ENCODE results near the gene CFP. TPM values are rescaled to one million over a fixed set of nuclear protein-coding genes. Genes with fewer than 3 reads are reported as not detected.

The CFP gene
- total RNA-seq, 2 donors from 2014 or later = 0.09 to 2.9 TPM

DNA sequence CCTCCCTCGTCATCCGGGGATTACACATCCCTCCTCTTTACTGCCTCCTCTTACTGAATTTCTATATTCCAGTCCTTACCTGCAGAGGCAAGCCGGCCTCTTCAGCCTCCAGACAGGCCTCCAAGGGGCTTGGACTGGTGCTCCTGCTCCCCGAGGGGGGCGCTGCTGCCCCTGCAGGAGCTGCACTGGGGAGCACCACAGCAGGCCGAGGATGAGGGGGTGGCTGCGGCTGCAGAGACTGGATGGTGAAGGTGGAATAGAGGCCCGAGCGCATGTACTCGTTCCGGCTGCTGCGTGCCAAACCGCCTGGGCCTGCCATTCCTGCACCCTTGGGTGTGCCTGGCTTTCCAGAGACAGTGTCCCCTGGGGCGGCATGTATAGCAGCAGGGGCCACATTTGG lies 9.1 kb upstream of the CFP start:
- no peak for DNase-seq (ENCODE audit: low spot score)
- Histone ChIP-seq H3K4me3 (no peak overlapping the region), H3K4me1 (replicated peaks) (no peaks in the 10 kb centered on the region), H3K36me3 (no peaks in the 10 kb centered on the region), H3K27ac (no peak overlapping the region), H3K27me3 (replicated peaks; ENCODE audit: insufficient read depth) (no peaks in the 10 kb centered on the region), H3K9me3 (no peaks in the 10 kb centered on the region)
- intact Hi-C loops (cut with DNase I) = no loop called here
- TF ChIP-seq CTCF (IDR thresholded peaks at IDR 0.05) (no peak), POLR2A (IDR thresholded peaks at IDR 0.05) (no peak), POLR2AphosphoS5 (IDR thresholded peaks at IDR 0.05) (no peak)
- 92% methylated on average over 14 of the region's 14 CpGs for WGBS

- 44% methylated on average over 18 of the region's 31 CpGs for WGBS
- H3K36me3 ChIP-seq = no peaks in the 10 kb centered on the region
- H3K4me3 ChIP-seq = no peak overlapping the region
- TF ChIP-seq POLR2AphosphoS5 (IDR thresholded peaks at IDR 0.05) (no peak), CTCF (IDR thresholded peaks at IDR 0.05) (no peak), POLR2A (IDR thresholded peaks at IDR 0.05) (no peak)
- no peaks in the 10 kb centered on the region for H3K4me1 ChIP-seq (replicated peaks)
- DNase-seq (ENCODE audit: low spot score) = no peak
- intact Hi-C loops (cut with DNase I) = no loop called here
- no peaks in the 10 kb centered on the region for H3K9me3 ChIP-seq
- H3K27me3 ChIP-seq (replicated peaks; ENCODE audit: insufficient read depth) = no peaks in the 10 kb centered on the region
- H3K27ac ChIP-seq = no peak overlapping the region
Observed at GRCh38 chrX:47637546-47638195, 7.9 kb upstream of the CFP start.

- Histone ChIP-seq H3K27me3 (replicated peaks; ENCODE audit: insufficient read depth) (no peaks in the 10 kb centered on the region), H3K36me3 (no peaks in the 10 kb centered on the region), H3K4me1 (replicated peaks) (no peaks in the 10 kb centered on the region), H3K4me3 (no peak overlapping the region), H3K27ac (no peak overlapping the region), H3K9me3 (no peaks in the 10 kb centered on the region)
- TF ChIP-seq CTCF (IDR thresholded peaks at IDR 0.05) = no peak
- WGBS = 82% methylated on average over 16 of the region's 16 CpGs
- no peak for DNase-seq (ENCODE audit: low spot score)
- intact Hi-C loops (cut with DNase I) = no loop called here
Observed at GRCh38 chrX:47634871-47635575, 5.3 kb upstream of the CFP start.

GRCh38 chrX:47633689-47634590 lies 4.2 kb upstream of the CFP start:
- no peaks in the 10 kb centered on the region for H3K36me3 ChIP-seq
- WGBS = 68% methylated on average over 14 of the region's 14 CpGs
- TF ChIP-seq CTCF (IDR thresholded peaks at IDR 0.05) (no peak), POLR2AphosphoS5 (IDR thresholded peaks at IDR 0.05) (no peak), POLR2A (IDR thresholded peaks at IDR 0.05) (no peak)
- intact Hi-C loops (cut with DNase I) = no loop called here
- no peak for DNase-seq (ENCODE audit: low spot score)
- no peaks in the 10 kb centered on the region for H3K27me3 ChIP-seq (replicated peaks; ENCODE audit: insufficient read depth)
- no peak overlapping the region for H3K4me3 ChIP-seq
- H3K9me3 ChIP-seq = no peaks in the 10 kb centered on the region
- H3K4me1 ChIP-seq (replicated peaks) = no peaks in the 10 kb centered on the region
- no peak overlapping the region for H3K27ac ChIP-seq

All from prostate gland (tissue), 2 donors.